GM15510 (cell line): ENCODE data around the gene ZNF106.

Experiments
- POLR2A ChIP-seq: IDR thresholded peaks from 3 replicates; pipeline ENCODE4 v1.6.1; 2011; ENCODE audit warnings: borderline replicate concordance; ENCODE audit not compliant: insufficient read length; ENCODE audit errors: extremely low read depth

ZNF106 gene

DNA sequence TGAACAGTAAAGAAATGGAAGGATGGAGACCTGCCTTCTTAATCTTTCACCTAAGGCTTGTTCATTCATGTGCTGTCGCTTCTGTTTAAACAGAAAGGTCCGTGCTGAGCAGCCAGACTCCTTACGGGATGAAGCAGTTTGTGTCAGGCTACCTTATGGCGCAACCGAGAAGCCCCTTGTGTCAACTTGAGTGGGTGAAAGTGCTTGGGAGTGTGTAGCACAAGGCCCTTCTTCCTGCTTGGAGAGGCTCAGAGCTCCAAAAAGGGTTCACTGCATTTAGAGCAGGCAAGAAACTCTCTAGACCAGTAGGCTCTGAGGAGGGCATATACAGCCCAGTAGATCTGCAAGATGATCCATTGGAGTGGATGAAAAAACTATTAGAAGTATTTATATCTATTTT lies 115.7 kb downstream of the ZNF106 start:
- TF ChIP-seq POLR2A = no peak

DNA sequence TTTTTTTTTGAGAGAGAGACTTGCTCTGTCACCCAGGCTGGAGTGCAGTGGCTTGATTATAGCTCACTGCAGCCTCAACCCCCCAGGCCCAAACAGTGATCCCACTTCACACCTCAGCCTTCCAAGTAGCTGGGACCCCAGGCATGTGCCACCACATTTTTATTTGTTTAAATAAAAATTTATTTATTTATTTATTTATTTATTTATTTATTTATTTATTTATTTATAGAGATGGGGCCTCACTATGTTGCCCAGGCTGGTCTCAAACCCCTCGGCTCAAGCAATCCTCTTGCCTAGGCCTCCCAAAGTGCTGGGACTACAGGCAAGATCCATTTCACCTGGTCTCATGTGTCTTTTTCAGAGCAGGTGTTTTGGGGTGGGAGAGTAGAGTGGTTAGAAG lies 116.1 kb downstream of the ZNF106 start:
- TF ChIP-seq POLR2A = no peak

DNA sequence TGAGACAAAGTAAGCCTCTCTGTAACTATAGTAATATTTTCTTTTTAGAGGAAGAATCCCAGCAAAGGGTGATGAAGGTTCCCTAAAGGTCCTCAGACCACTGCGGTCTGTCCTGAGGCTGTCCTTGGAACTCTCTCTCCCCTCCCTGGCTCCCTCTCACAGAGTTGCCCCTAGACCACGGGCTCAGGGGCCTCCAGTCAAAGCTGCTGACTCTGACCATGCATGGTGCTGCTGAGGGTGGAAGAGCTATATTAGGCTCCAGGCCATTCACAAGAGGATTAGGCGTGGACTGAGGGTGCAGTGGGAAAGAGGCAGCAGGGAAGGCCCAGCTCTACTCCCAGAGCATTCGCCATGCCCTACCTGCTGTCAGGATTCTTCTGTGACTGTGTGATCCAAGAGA lies 117.0 kb downstream of the ZNF106 start:
- no peak for TF ChIP-seq POLR2A

GRCh38 chr15:42373274-42373673 lies 117.7 kb downstream of the ZNF106 start:
- TF ChIP-seq POLR2A = no peak

DNA sequence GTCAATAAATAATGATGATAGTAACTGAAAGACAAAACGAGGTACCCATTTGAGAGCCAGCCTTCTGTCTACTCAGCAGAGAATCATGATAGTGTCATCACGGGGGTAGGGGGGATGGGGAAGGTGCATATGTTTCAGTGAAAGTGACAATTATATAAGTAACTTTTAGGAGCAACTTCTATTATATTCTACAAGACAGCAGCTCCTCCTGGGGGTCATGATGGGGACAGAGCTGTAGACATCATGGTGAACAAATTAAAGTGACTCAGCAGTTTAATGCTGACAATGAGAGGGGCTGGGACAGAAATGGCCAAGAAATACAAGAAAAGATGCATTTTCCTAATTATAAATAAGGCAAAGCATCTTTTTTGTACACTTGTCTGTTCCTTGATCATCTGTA lies 119.8 kb downstream of the ZNF106 start:
- no peak for TF ChIP-seq POLR2A

GRCh38 chr15:42368096-42368495 lies 122.8 kb downstream of the ZNF106 start:
- TF ChIP-seq POLR2A = no peak

DNA sequence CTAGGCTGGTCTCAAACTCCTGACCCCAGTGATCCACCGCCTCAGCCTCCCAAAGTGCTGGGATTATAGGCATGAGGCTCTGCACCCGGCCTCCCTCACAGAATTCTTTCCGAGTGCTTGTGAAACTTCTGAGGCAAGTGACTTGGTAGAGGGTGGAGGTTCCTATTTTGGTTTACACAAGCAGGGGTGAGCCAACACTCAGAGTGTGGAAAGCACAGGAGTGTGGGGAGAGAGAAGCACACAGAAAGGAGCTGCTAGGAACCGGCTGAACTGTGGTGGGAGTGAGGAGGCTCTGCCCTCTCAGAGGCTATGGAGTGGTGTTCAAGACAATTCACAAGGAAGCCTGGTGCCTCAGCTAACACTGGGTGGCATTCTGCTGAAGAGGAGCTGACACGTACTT lies 123.9 kb downstream of the ZNF106 start:
- TF ChIP-seq POLR2A = no peak

DNA sequence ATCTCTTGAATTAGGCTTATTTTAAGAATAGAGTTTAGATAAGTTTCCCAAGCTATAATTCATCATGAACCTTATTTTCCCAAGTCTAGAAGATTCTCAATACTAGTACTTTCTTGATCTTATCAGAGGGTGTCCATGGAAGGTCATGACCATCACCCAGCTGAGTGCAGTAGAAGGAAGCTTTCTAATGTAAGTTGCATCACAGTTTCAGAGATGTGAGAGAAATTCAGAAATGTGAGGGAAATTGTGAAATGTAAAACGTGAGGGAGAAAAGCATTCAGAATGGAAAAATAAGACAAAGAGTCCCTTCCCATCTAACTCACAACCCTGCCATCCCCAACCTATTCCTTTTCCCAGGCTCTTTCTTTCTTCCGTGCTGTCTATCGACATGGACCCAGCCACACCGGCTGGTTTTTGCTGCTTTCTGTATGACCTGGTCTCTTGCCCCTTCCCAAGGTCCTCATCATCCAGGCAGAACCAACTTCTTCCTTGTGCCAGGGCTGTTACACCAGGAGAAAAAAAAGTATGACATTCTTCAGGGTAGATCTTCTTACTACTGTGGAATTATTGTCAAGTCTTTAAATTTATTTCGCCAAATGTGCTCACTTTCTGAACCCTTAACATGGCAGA lies 124.9 kb downstream of the ZNF106 start:
- no peak for TF ChIP-seq POLR2A

- TF ChIP-seq POLR2A = no peak
Measured at GRCh38 chr15:42364529-42364928, 126.4 kb downstream of the ZNF106 start.

- no peak for TF ChIP-seq POLR2A
Measured at GRCh38 chr15:42363942-42364341, 127.0 kb downstream of the ZNF106 start.

DNA sequence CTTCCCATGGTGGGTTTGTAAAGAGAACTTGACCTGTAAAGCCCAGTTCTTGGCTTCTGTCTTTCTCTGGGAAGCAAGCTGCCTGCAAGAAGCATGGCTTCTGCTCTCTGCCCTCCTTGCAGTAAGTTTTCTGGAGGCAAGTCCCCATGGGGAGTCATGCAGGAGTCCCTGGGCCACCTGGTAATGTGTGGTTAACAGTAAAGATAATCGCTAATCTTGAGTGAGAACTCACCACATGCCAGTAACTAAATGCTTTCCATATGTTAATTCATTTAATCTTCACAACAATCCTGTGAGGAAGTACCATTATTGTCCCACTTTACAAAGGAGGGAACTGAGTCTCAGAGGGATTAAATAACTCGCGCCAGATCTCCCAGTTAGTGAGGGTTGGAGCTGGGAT lies 127.5 kb downstream of the ZNF106 start:
- TF ChIP-seq POLR2A = no peak
